HG02970 (cell line): Measurements from ENCODE around the gene SH3BP4.

ENCODE experiments used
- ATAC-seq: cut with Tn5 transposase; IDR thresholded peaks from one replicate; pipeline ENCODE4 v1.9.1; 2021; ENCODE audit warnings: mild to moderate bottlenecking, moderate library complexity, moderate number of reproducible peaks; ENCODE audit not compliant: unreplicated experiment, low FRiP score

Gene SH3BP4

GRCh38 chr2:234939996-234940395 lies 11.8 kb upstream of the SH3BP4 start:
- no peak for ATAC-seq

DNA sequence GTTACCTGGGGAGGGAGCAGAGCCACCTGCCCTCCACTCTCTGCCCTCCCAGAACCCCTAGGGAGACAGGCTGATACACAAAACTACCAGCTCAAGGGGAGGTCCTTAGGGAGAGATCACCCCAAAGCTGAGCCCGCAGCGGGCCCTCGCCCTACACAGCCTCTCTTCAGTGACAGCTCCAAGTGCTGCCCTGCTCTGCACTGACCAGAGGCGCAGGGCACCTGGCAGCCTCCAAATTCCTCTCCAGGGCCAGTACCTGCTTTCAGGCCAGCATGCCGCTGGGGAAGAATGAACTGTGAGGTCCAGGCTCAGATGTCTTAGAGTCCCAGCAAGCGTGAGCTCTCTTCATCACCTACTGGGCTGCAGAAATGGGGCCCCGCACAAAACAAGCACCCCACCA lies 11.3 kb upstream of the SH3BP4 start:
- no peak for ATAC-seq

GRCh38 chr2:234945339-234945873 lies 6.4 kb upstream of the SH3BP4 start:
- no peak for ATAC-seq

DNA sequence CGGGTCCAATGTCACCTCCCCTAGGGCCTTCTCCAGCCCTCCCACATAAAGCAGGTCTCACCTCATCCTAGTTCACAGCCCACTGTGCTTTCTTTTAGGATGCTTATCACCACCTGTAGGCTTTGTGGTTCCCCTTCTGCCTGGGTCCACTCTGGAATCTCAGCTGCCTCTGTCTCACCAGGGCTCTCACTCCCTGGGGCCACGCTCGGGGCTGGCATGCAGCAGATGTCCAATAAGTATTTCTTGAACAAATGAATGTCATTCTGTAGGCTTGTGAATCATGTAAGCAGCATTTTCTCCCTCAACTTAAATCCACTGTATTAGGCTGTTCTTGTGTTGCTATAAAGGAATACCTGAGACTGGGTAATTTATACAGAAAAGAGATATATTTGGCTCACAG lies 4.3 kb upstream of the SH3BP4 start:
- no peak for ATAC-seq

- ATAC-seq, result no peak
Observed at GRCh38 chr2:234949762-234950434, 1.9 kb upstream of the SH3BP4 start.

DNA sequence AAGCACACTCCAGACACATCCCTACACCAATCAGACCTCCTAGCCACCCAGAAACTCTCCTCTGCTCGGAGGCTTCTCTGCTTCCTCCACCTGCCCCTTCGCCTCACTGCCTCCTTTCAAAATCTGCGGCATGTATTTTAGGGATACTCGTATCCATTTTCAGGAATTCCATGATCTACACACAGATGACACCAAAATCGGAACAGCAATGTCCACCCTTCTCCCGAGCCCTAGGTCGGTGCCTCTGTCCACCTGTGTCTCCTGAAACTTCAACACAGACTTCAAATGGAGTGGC lies 1.4 kb upstream of the SH3BP4 start:
- no peak for ATAC-seq

DNA sequence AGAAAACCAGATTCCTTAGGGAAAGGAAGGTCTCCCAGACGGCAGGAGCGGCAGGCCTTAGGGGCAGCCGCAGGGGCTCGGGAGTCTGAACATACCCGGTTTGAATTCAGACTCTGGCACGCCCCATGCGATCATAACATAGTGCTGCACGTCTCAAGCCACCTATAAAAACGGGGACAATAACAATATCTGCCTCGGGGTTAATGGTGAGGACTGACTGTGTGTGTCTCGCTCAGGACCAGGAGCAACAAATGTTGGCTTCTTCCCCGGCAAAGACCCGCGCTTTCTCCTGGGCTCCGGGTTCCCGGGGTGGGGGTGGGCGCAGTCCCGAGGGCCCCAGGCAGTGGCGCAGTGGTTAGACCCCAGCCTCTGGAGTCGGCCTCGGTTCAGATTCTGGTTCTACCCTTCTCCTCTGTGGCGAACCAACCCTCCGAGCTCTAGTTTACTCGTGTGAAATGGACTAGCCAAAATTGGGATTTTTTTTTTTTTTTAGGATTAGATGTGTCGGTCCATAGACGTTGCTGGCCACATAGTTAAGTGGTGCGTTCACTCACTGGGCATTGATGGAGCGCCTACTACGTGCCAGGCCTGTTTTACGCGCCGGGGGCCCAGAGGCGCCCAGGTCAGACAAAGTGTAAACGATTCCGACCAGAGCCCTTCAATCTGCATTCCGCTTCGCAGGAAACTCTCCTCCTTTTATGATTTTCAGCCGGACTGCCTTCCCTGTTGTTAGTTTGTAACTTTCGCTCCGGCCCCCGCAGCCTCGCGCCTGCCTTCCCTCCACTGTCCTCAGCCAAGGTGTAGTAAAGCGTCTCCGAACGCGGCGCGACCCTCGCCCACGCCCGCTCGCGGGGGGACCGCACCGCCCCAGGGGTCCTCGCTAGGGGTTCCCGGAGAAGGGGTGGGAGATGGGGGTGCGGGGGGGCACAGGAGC lies 820 bp upstream of the SH3BP4 start:
- ATAC-seq, result no peak

- no peak for ATAC-seq
Observed at GRCh38 chr2:234952270-234953115, 676 bp downstream of the SH3BP4 start.

- no peak for ATAC-seq
Observed at GRCh38 chr2:234953116-234954031, 1.6 kb downstream of the SH3BP4 start.

DNA sequence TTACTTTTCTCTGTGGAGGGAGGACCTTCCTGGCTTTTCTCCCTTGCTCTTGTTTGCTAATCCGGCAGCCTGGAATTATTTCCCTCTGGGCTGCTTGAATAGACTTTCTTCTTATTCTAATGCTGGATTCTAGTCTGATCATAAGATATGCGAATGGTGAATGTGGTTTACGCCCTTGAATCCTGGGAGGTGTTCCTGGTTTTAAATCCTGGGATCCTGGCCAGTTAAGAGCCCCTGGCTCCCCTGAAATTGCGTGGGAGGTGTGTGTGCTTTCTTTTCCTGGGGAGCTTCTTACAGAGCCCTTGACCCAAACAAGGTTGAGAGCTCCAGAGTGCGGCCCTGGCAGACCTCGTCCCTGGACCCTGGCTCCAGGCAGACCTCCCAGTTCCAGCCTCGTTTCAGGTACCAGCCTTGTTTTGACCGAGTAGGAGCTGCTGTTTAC lies 2.8 kb downstream of the SH3BP4 start:
- no peak for ATAC-seq

DNA sequence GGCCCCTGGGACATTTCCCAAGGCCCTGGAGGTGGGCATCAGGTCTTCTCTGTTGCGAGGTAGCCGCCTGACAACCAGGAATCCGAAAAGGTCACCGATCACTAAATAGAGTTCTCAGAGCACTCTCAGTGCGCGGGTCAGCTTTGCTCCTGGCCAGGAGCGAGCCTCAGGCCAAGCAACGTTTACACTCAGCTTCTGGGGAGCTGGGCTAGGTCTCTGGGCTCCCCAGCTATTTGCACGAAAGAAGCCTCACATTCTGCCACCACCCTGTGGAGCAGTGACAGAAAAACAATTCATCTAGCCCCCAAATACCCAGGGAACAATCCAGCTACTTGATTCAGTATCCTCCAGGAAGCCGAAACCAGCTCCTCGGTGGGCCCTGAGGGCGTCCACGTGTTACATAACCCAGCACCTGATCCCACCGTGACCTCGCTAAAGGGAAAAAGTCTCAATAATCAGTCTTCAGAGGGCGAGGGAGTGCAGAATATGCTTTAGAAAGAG lies 3.3 kb downstream of the SH3BP4 start:
- ATAC-seq, result no peak

GRCh38 chr2:234955971-234956509 lies 4.2 kb downstream of the SH3BP4 start:
- ATAC-seq, result no peak

GRCh38 chr2:234957834-234958135 lies 6.0 kb downstream of the SH3BP4 start:
- ATAC-seq, result no peak

- no peak for ATAC-seq
Observed at GRCh38 chr2:234958311-234958710, 6.5 kb downstream of the SH3BP4 start.

GRCh38 chr2:234958746-234959395 lies 7.1 kb downstream of the SH3BP4 start:
- no peak for ATAC-seq

- no peak for ATAC-seq
Observed at GRCh38 chr2:234960175-234961088, 8.6 kb downstream of the SH3BP4 start.

- ATAC-seq, result no peak
Observed at GRCh38 chr2:234961784-234962183, 10.0 kb downstream of the SH3BP4 start.
